Sigmoid colon (tissue), 7 donors: Measurements from ENCODE around the gene PTPN6. TPM values are rescaled to one million over a fixed set of nuclear protein-coding genes. Genes with fewer than 3 reads are reported as not detected.
"Not testable (repeated sequence)": the region's sequence is repeated elsewhere in the genome, so short reads cannot be mapped to it uniquely, and the experiment has no call there.

Experiments
- DNase-seq: peaks from one replicate; pipeline ENCODE4 v3.0.0-alpha.2; 2019
- H3K27ac ChIP-seq, 4 donors: fragments of 200-600 bp; sonication (generic); one replicate each; pipeline ENCODE4 v1.5.1; 2016 to 2019; ENCODE audit warnings: mild to moderate bottlenecking in 1 of 4
- H3K27me3 ChIP-seq, 3 donors: fragments of 200-600 bp; sonication (generic); one replicate each; pipeline ENCODE4 v1.5.1; 2019; ENCODE audit warnings: mild to moderate bottlenecking in 1 of 3
- H3K36me3 ChIP-seq, 4 donors: fragments of 200-600 bp; sonication (generic); one replicate each; pipeline ENCODE4 v1.5.1; 2016 to 2019
- H3K4me1 ChIP-seq, 4 donors: fragments of 200-600 bp; sonication (generic); one replicate each; pipeline ENCODE4 v1.5.1; 2017 to 2019
- H3K4me3 ChIP-seq, 4 donors: fragments of 200-600 bp; sonication (generic); one replicate each; pipeline ENCODE4 v1.5.1; 2017 to 2019; ENCODE audit warnings: mild to moderate bottlenecking in 2 of 4, moderate library complexity in 1 of 4
- H3K9me3 ChIP-seq, 4 donors: fragments of 200-600 bp in 3 of 4; sonication (generic) in 3 of 4; one replicate each; pipeline versions ENCODE4 v1.5.1 to v1.6.1; 2013 to 2019
- CTCF ChIP-seq, 4 experiments: fragments of 450-650 bp in 3 of 4; fragments of 200-600 bp in 1 of 4; IDR thresholded peaks; one replicate each; pipeline ENCODE4 v1.5.1; 2016 to 2019; ENCODE audit warnings: antibody characterized with exemption in 4 of 4, mild to moderate bottlenecking in 3 of 4, moderate library complexity in 2 of 4
- EP300 ChIP-seq, 4 donors: sonication (generic); formaldehyde crosslinking; IDR thresholded peaks; one replicate each; pipeline ENCODE4 v1.6.1; 2017; ENCODE audit warnings: antibody characterized with exemption in 4 of 4
- POLR2A ChIP-seq, 2 donors: fragments of 450-650 bp; IDR thresholded peaks; one replicate each; pipeline ENCODE4 v1.6.1; 2016; ENCODE audit warnings: antibody characterized with exemption in 2 of 2, mild to moderate bottlenecking in 2 of 2, moderate library complexity in 2 of 2
- POLR2AphosphoS5 ChIP-seq, 4 donors: sonication (generic); formaldehyde crosslinking; IDR thresholded peaks; one replicate each; pipeline ENCODE4 v1.6.1; 2017; ENCODE audit warnings: antibody characterized with exemption in 4 of 4
- WGBS, 2 donors: extraction: QIAGEN DNeasy Blood & Tissue Kit; methylation state at CpG; one replicate each; pipeline ENCODE4 v1.1.7; 2013; 5-methylcytosine and 5-hydroxymethylcytosine counted together
- intact Hi-C: fragments of 100-400 bp; cut with DNase I; formaldehyde crosslinking; loops from one replicate; pipeline ENCODE4 v1.15.1; 2023
- polyA plus RNA-seq, 3 donors: library from polyadenylated mRNA; stranded (reverse); fragments of 200-250 nt; gene quantifications; one replicate each; pipeline ENCODE4 v1.2.3, GENCODE V29; 2013
- total RNA-seq, 4 donors: library from RNA; depleted of rRNA; stranded (reverse); fragments of >200 nt; gene quantifications; one replicate each; pipeline ENCODE4 v1.1.0, GENCODE V29; 2016
- donor health status: healthy with polysubstance abuse.
- donor health status: Bipolar disorder and iron deficiency.
- donor health status: healthy.

PTPN6 gene
- total and polyA plus RNA-seq, 7 donors: 5.3 to 92.4 (median 13.6) TPM

GRCh38 chr12:6905414-6906040 is 45.6 kb upstream of the PTPN6 start:
- H3K27ac ChIP-seq: peak overlapping the region; percentile 71 to 85 (median 84)
- 74 to 75% methylated on average over 5 of the region's 5 CpGs for WGBS, 2 donors
- TF ChIP-seq POLR2A (IDR thresholded peaks at IDR 0.05) (no peak), POLR2AphosphoS5 (IDR thresholded peaks at IDR 0.05) (no peak), CTCF (IDR thresholded peaks at IDR 0.05) (no peak)
- H3K36me3 ChIP-seq: peaks cover 0 to 15% (median 0%) of the 10 kb centered on the region in 4 donors
- H3K27me3 ChIP-seq: no peaks in the 10 kb centered on the region
- H3K4me3 ChIP-seq: peak overlapping the region in 3 of 4 donors; percentile 46 to 77 (median 62)
- peak; percentile 65 for DNase-seq
- intact Hi-C loops: loop anchor here (5.0 kb wide), 1 partner anchor 33 kb away; the partner anchor contains the start of gene SPSB2
- peaks cover 0 to 14% (median 11%) of the 10 kb centered on the region in 4 donors for H3K4me1 ChIP-seq
- H3K9me3 ChIP-seq: no peaks in the 10 kb centered on the region

DNA sequence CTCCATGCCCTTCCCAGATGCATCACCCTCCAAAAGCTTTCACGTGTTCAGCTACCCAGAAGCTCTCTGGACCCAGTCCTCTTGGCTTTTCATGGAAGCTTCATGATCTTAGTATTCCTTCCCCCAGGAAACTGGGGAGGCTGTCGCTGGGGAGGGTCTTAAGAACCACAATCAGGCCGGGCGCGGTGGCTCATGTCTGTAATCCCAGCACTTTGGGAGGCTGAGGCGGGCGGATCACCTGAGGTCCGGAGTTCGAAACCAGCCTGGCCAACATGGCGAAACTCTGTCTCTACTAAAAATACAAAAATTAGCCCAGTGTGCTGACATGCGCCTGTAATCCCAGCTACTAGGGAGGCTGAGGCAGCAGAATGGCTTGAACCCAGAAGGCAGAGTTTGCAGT is 43.0 kb upstream of the PTPN6 start:
- intact Hi-C loops: loop anchor here (5.0 kb wide), 1 partner anchor 36 kb away; the partner anchor contains the start of gene SPSB2
- not testable (repeated sequence) for H3K9me3 ChIP-seq, H3K27ac ChIP-seq, H3K4me3 ChIP-seq, H3K27me3 ChIP-seq
- Histone ChIP-seq H3K4me1 (peaks cover 0 to 14% (median 11%) of the 10 kb centered on the region in 4 donors), H3K36me3 (peaks cover 0 to 15% (median 0%) of the 10 kb centered on the region in 4 donors)
- DNase-seq: peak; percentile 59
- 95 to 97% methylated on average over 11 of the region's 11 CpGs for WGBS, 2 donors

DNA sequence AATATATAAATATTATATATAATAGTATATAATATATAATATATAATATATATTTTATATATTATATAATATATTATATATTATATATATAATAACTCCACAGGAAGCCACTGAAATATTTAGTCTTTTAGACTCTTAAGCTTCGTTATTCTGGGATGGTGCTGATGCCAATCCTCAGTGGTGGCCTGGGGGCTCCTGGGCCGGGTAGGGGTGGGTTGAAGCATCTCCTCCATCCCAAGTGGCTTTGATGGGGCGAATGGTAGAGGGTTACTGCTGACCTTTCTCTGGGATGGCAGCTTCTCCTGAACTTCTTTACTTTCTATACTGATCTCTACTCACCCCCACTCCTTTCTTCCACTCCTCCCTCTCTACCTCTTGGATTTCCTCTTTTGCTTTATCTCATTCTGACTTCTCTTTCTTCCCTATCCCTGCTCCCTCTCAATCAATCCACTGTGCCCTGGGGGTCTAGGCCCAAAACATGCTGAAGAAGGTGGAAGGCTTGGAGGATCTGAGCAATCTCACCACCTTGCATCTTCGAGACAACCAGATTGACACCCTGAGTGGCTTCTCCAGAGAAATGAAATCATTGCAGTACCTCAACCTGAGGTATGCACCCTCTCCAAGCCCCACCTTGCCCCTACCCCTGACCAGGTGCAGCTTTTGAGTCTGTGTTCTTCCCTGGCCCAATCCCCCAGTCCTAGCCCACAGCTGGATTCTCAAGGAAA is 41.6 kb upstream of the PTPN6 start:
- 91 to 95% methylated on average over 4 of the region's 4 CpGs for WGBS, 2 donors
- DNase-seq: peak; percentile 60
- intact Hi-C loops: loop anchor here (5.0 kb wide), 1 partner anchor 37 kb away; the partner anchor contains the start of gene SPSB2
- no peaks in the 10 kb centered on the region for H3K27me3 ChIP-seq
- TF ChIP-seq POLR2A (IDR thresholded peaks at IDR 0.05) (no peak), CTCF (IDR thresholded peaks at IDR 0.05) (no peak), POLR2AphosphoS5 (IDR thresholded peaks at IDR 0.05) (no peak), EP300 (IDR thresholded peaks at IDR 0.05) (no peak)
- H3K36me3 ChIP-seq: peaks cover 0 to 15% (median 0%) of the 10 kb centered on the region in 4 donors
- H3K9me3 ChIP-seq: no peaks in the 10 kb centered on the region
- H3K27ac ChIP-seq: no peak overlapping the region
- peaks cover 0 to 19% (median 15%) of the 10 kb centered on the region in 4 donors for H3K4me1 ChIP-seq
- H3K4me3 ChIP-seq: no peak overlapping the region

GRCh38 chr12:6912164-6912935 is 38.8 kb upstream of the PTPN6 start:
- Histone ChIP-seq H3K27ac (no peak overlapping the region), H3K4me1 (peaks cover 0 to 25% (median 22%) of the 10 kb centered on the region in 4 donors), H3K27me3 (no peaks in the 10 kb centered on the region), H3K4me3 (no peak overlapping the region), H3K9me3 (no peaks in the 10 kb centered on the region), H3K36me3 (peaks cover 0 to 15% (median 2%) of the 10 kb centered on the region in 4 donors)
- TF ChIP-seq POLR2A (IDR thresholded peaks at IDR 0.05) (no peak), EP300 (IDR thresholded peaks at IDR 0.05) (no peak), POLR2AphosphoS5 (IDR thresholded peaks at IDR 0.05) (no peak), CTCF (IDR thresholded peaks at IDR 0.05) (no peak)
- 85 to 93% methylated on average over 15 of the region's 15 CpGs for WGBS, 2 donors
- no peak for DNase-seq
- intact Hi-C loops: no loop called here
